ENCODE results near the gene FBXO4. TPM values are rescaled to one million over a fixed set of nuclear protein-coding genes. Genes with fewer than 3 reads are reported as not detected.

Gene FBXO4
- total RNA-seq, 1 experiment from 2014 or later, result 9.0 TPM

- Histone ChIP-seq H3K9ac (ENCODE audit: low read length) (no peak overlapping the region), H3K36me3 (ENCODE audit: control insufficient read depth in 1 of 2, insufficient read depth in 2 of 2, low read length in 2 of 2) (no peaks in the 10 kb centered on the region), H3K4me3 (replicated peaks in 1 of 2; ENCODE audit: low read depth in 1 of 2, low read length in 2 of 2) (no peak overlapping the region), H3K4me2 (ENCODE audit: low read length) (no peak overlapping the region), H3K79me2 (ENCODE audit: insufficient read depth, low read length) (no peaks in the 10 kb centered on the region), H3K9me2 (ENCODE audit: insufficient read depth) (no peaks in the 10 kb centered on the region), H4K20me1 (ENCODE audit: insufficient read depth) (no peaks in the 10 kb centered on the region), H3K27me3 (ENCODE audit: insufficient read depth, low read length) (no peaks in the 10 kb centered on the region), H2AFZ (ENCODE audit: low read depth, low read length, poor library complexity, severe bottlenecking) (no peak overlapping the region), H3K9me3 (ENCODE audit: control insufficient read depth in 1 of 2, insufficient read depth in 1 of 2, low read depth in 1 of 2, low read length in 2 of 2) (no peaks in the 10 kb centered on the region), H3K4me1 (ENCODE audit: control insufficient read depth in 1 of 2, insufficient read depth in 2 of 2, low read length in 2 of 2) (no peaks in the 10 kb centered on the region), H3K27ac (ENCODE audit: low read depth, low read length) (no peak overlapping the region)
- POLR2A ChIA-PET, result no interaction called here
- TF ChIP-seq ELF1 (IDR thresholded peaks at IDR 0.05; ENCODE audit: borderline replicate concordance, low read depth) (no peak), TCF7L2 (IDR thresholded peaks at IDR 0.05; ENCODE audit: borderline replicate concordance, extremely low read depth, insufficient read depth, insufficient read length) (no peak), ZFX (IDR thresholded peaks at IDR 0.05) (no peak), JUND (IDR thresholded peaks at IDR 0.05) (no peak), SRF (IDR thresholded peaks at IDR 0.05; ENCODE audit: low read depth) (no peak), ATF3 (IDR thresholded peaks at IDR 0.05) (no peak), ZBTB33 (IDR thresholded peaks at IDR 0.05; ENCODE audit: extremely low read depth, insufficient replicate concordance, low read length) (no peak), ZNF274 (IDR thresholded peaks at IDR 0.05; ENCODE audit: low read depth, low read length) (no peak), EZH2phosphoT487 (IDR thresholded peaks at IDR 0.05; ENCODE audit: borderline replicate concordance) (no peak), SIN3A (IDR thresholded peaks at IDR 0.05; ENCODE audit: low read depth) (no peak), REST (IDR thresholded peaks at IDR 0.05; ENCODE audit: low read depth) (no peak), CBX3 (IDR thresholded peaks at IDR 0.05; ENCODE audit: low read depth) (no peak), POLR2AphosphoS5 (IDR thresholded peaks at IDR 0.05; ENCODE audit: low read depth, low read length) (no peak), FOSL1 (IDR thresholded peaks at IDR 0.05; ENCODE audit: low read depth) (no peak), EGR1 (IDR thresholded peaks at IDR 0.05; ENCODE audit: low read depth) (no peak), EZH2 (IDR thresholded peaks at IDR 0.05) (no peak)
- RAD21 ChIA-PET (ENCODE audit: low non-redundant PET in 1 of 2, low total read pairs in 2 of 2, uncharacterized antibody in 2 of 2, unreplicated experiment in 2 of 2), result no interaction called here
- BruUV-seq (replicated peaks), result no TSS peak
- CTCF ChIA-PET, result no interaction called here
- no peak for DNase-seq (ENCODE audit: low read depth, low spot score)
- intact Hi-C loops (cut with micrococcal nuclease), result no loop called here
- no peak for ATAC-seq
Observed at GRCh38 chr5:41973087-41973486, 48.0 kb downstream of the FBXO4 start.
